GM19328 (cell line): ENCODE data around the gene AGRP.

ENCODE experiments used
- ATAC-seq: cut with Tn5 transposase; IDR thresholded peaks from one replicate; pipeline ENCODE4 v1.9.1; 2021; ENCODE audit warnings: mild to moderate bottlenecking, moderate library complexity; ENCODE audit not compliant: unreplicated experiment

The AGRP gene

GRCh38 chr16:67445913-67446907, 37.1 kb downstream of the AGRP start:
- no peak for ATAC-seq

GRCh38 chr16:67445441-67445912, 37.9 kb downstream of the AGRP start:
- no peak for ATAC-seq

GRCh38 chr16:67445126-67445426, 38.3 kb downstream of the AGRP start:
- ATAC-seq, result no peak

- no peak for ATAC-seq
Observed at GRCh38 chr16:67444259-67445125, 38.9 kb downstream of the AGRP start.

- no peak for ATAC-seq
Observed at GRCh38 chr16:67443265-67443664, 40.1 kb downstream of the AGRP start.

GRCh38 chr16:67442581-67443255, 40.6 kb downstream of the AGRP start:
- ATAC-seq, result no peak

- ATAC-seq, result no peak
Observed at GRCh38 chr16:67441907-67442306, 41.4 kb downstream of the AGRP start.

GRCh38 chr16:67441271-67441753, 42.0 kb downstream of the AGRP start:
- no peak for ATAC-seq

- no peak for ATAC-seq
Observed at GRCh38 chr16:67438824-67439393, 44.4 kb downstream of the AGRP start.

GRCh38 chr16:67438098-67438791, 45.1 kb downstream of the AGRP start:
- no peak for ATAC-seq

- ATAC-seq, result no peak
Observed at GRCh38 chr16:67437513-67437912, 45.8 kb downstream of the AGRP start.

- no peak for ATAC-seq
Observed at GRCh38 chr16:67436640-67437193, 46.6 kb downstream of the AGRP start.

- ATAC-seq, result no peak
Observed at GRCh38 chr16:67435758-67436164, 47.6 kb downstream of the AGRP start.

- ATAC-seq, result no peak
Observed at GRCh38 chr16:67433131-67433719, 50.1 kb downstream of the AGRP start.
